PC-3 (cell line): ENCODE results near the gene PPP1CC.

Experiments used
- CTCF ChIP-seq: fragments of 300-600 bp; sonication (generic); conservative IDR thresholded peaks from 2 replicates; pipeline ENCODE4 v1.5.1; 2017; ENCODE audit warnings: antibody characterized with exemption, low read depth, mild to moderate bottlenecking, low read length
- EZH2phosphoT487 ChIP-seq: fragments of 300-600 bp; sonication (generic); IDR thresholded peaks from 2 replicates; pipeline ENCODE4 v1.6.1; 2018; ENCODE audit warnings: mild to moderate bottlenecking, antibody characterized with exemption, low read length, borderline replicate concordance

- TF ChIP-seq CTCF (no peak), EZH2phosphoT487 (no peak)
Observed at GRCh38 chr12:110690127-110690430, 52.6 kb downstream of the PPP1CC start.
